ENCODE data around the gene ARMC5. TPM values are rescaled to one million over a fixed set of nuclear protein-coding genes. Genes with fewer than 3 reads are reported as not detected.
"Not testable (repeated sequence)": the region's sequence is repeated elsewhere in the genome, so short reads cannot be mapped to it uniquely, and the experiment has no call there.

Gene ARMC5
- total RNA-seq, 2 donors from 2014 or later: 7.0 to 8.5 TPM

DNA sequence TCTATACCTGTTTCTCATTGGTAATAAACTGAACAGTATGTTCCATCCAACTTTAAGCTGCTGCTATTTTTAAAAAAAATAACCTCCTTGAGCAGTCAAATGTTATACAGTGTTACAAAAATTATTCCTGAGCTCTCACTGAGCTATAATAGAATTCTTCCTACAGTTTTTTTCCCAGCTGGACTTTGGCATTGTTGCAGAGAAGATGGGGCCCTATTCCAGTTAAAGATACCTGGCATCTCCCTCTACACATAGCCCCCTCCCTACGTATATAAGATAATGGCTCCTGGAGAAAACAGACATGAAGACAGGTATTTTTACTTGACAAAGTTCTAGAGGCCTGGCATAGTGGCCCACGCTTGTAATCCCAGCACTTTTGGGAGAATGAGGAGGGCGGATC is 29.5 kb upstream of the ARMC5 start:
- ATAC-seq (no peak), DNase-seq (no peak)
- intact Hi-C loops (cut with DNase I, micrococcal nuclease): no loop called here

DNA sequence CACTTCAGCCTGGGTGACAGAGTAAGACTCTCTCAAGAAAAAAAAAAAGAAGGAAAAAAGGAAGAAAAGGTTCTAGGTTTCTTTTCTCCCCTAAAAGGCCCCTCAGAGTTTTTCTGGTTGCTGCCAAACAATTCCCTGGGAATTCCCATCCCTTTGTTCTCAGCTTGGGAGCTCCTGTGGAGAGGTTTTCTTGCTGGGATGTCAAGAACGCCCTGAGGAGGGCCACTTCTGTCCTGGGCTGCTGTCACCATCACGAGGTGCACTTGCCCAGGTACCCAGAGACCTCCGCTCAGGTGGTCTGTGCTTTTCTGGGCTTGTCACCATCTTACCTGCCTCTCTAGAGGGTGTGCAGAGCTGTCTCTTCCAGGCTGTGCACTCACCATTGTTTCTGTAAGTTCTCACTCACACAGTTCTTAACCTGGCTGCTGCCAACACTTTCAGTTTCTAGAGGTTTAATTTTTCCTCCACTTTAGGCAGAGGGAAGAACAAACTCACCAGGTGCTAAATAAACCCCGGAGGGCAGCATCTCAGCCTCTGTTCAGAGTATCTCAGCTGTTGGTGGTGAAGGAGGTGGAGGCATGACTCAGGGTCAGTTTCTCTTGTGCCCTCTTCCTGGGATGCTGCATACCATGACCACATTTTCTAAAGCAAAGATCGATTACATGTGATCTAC is 28.8 kb upstream of the ARMC5 start:
- DNase-seq: no peak
- intact Hi-C loops (cut with DNase I, micrococcal nuclease): no loop called here
- ATAC-seq: no peak

GRCh38 chr16:31435341-31436220 is 23.7 kb upstream of the ARMC5 start:
- no peak for DNase-seq
- no peak for ATAC-seq

GRCh38 chr16:31436221-31437045 is 22.9 kb upstream of the ARMC5 start:
- ATAC-seq: no peak
- no peak for DNase-seq
- intact Hi-C loops (cut with DNase I, micrococcal nuclease): no loop called here

More at GRCh38 chr16:31435341-31436220, 23.7 kb upstream of the ARMC5 start:
- intact Hi-C loops (cut with DNase I, micrococcal nuclease): no loop called here

DNA sequence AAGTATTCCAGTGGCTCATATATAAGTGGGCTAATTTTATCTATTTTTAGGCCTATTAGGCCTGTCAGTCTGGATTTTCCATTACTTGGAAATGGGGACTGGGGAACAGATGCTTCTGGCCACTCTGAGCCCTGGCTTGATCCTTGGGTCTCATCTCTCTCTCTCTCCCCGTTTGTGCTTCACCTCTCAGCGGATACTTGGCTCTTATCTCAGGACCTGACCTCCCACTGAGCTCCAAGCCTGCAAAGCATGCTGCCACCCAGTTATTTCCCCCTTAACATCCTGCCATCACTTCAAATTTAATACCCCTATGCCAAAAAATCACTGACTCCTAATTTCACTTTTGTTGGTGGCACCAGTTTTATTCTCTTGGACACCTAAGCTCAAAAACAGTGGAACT is 20.9 kb upstream of the ARMC5 start:
- ATAC-seq (no peak), DNase-seq (no peak)
- intact Hi-C loops (cut with DNase I, micrococcal nuclease): no loop called here

DNA sequence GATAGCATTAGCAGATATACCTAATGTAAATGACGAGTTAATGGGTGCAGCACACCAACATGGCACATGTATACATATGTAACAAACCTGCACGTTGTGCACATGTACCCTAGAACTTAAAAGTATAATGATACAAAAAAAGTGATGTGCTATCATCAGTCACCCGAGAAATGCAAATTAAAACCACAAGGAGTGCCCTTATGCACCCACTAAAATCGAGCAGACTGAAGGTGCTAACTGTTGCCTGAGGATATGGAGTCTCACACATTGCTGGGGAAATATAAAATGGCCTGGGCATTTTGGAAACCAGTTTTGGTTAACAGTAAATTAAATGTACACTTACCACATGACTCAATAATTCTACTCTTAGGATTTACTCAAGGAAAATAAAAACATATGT is 20.3 kb upstream of the ARMC5 start:
- ATAC-seq; intact Hi-C loops (cut with DNase I, micrococcal nuclease); DNase-seq: not testable (repeated sequence)

DNA sequence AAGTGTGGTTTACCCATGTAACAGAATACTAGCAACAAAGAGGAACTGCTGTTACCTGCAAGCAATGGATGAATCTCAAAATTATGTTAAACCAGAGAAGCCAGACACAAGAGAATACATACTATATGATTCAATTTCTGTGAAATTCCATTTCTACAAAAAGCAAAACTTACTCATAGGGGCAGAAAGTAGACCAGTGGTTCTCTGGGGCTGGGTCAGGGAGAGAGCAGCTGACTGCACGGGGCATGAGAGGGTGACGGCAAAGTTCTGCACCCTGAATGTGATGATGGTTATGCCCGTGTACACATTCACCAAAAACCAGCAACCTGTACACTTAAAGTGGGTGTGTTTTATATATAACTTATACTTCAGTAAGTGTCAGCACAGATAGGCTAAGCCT is 19.8 kb upstream of the ARMC5 start:
- DNase-seq (no peak), ATAC-seq (no peak)
- intact Hi-C loops (cut with DNase I, micrococcal nuclease): no loop called here

DNA sequence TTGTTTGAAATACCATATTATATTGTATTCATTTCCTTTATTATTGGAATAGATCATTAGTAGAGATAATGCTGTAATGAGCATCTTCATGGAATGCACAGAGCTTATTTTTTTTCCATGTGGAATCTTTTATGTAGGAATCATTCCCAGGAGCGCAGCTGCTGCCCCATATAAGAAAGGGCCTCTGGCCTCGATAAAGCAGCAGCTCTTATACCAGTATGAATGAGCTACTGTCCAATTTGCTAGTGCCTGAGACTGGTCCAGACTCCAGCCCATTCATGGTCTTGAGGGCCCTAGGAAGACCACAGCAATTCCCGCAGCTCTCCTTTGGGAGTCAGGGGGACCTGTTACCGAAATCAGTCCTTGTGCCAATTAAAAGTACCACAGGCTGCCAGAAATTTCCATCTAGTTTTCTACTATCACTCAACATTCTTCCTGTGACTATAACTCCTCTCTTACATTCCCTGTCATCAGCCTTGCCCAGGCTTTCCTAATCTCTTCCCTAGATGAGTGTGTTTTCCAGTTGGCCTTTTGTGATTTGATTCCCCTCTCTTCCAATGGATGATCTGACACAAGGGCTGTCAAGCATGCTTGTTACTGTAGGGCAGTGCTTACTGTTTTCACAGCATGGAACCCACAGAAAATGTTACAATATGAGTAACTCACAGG is 18.7 kb upstream of the ARMC5 start:
- DNase-seq: no peak
- ATAC-seq: no peak
- intact Hi-C loops (cut with DNase I, micrococcal nuclease): loop anchor here (5.0 to 10.0 kb wide), 2 partner anchors 453 to 476 kb away; partner anchors contain the start of gene HSD3B7 (in 1 of the 2)

DNA sequence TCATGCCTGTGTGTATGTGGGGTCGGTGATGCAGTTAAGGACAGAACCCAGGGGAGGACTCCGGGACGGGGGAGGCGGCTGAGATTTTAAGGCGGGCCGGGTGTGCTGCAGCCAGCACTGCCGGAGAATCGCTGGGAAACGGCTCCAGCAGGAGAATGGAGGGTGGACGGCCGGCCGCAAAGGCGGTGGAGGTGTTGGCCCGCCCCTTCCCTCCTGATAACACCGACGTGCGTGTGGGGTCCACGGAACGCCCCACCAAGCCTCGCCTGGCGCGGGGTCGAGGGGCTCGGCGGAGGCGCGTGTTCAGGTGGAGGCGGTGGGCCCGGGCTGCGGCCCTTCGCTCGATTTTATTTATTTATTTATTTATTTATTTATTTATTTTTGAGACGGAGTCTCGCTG is 17.3 kb upstream of the ARMC5 start:
- DNase-seq (no peak), ATAC-seq (no peak)
- intact Hi-C loops (cut with DNase I, micrococcal nuclease): loop anchor here (5.0 to 10.0 kb wide), 2 partner anchors 455 to 477 kb away; partner anchors contain the start of gene HSD3B7 (in 1 of the 2)

GRCh38 chr16:31445931-31446330 is 13.4 kb upstream of the ARMC5 start:
- not testable (repeated sequence) for DNase-seq, ATAC-seq
- intact Hi-C loops (cut with DNase I, micrococcal nuclease): loop anchor here in 1 of 2 donors (10.0 kb wide), 1 partner anchor 481 kb away; no protein-coding TSS in a partner anchor

- DNase-seq: no peak
- intact Hi-C loops (cut with DNase I, micrococcal nuclease): no loop called here
- ATAC-seq: no peak
Observed at GRCh38 chr16:31451201-31451600, 8.1 kb upstream of the ARMC5 start.

DNA sequence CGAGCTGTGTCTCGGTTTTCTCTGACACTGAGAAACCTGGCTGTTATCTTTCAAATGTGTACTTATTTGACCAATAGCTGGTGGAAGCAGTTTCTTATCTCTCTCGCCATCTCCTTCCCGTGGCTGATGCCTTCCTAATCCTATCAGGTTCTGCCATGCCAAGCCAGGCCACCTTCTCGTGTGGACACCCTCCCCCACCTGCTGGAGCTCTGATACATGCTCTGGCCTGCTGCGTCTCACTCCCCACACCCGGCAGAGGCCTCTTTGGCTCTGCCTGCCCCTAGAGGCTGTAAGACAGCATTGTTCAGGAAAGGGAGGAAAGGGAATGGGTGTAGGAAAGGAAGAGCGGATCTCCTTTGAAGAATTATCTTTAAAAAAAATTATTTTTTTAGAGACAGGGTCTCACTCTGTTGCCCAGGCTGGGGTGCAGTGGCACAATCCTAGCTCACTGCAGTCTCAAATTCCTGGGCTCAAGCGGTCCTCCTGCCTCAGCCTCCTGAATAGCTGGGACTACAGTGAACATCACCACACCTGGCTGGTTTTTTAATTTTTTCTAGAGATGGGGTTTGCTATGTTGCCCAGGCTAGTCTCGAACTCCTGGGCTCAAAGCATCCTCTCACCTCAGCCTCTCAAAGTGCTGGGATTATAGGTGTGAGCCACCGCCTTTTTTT is 7.5 kb upstream of the ARMC5 start:
- DNase-seq (peak; percentile 58 to 69), ATAC-seq (peak; percentile 79)
- intact Hi-C loops (cut with DNase I, micrococcal nuclease): no loop called here

- no peak for ATAC-seq
- intact Hi-C loops (cut with DNase I, micrococcal nuclease): no loop called here
- no peak for DNase-seq
Observed at GRCh38 chr16:31452631-31453106, 6.6 kb upstream of the ARMC5 start.

DNA sequence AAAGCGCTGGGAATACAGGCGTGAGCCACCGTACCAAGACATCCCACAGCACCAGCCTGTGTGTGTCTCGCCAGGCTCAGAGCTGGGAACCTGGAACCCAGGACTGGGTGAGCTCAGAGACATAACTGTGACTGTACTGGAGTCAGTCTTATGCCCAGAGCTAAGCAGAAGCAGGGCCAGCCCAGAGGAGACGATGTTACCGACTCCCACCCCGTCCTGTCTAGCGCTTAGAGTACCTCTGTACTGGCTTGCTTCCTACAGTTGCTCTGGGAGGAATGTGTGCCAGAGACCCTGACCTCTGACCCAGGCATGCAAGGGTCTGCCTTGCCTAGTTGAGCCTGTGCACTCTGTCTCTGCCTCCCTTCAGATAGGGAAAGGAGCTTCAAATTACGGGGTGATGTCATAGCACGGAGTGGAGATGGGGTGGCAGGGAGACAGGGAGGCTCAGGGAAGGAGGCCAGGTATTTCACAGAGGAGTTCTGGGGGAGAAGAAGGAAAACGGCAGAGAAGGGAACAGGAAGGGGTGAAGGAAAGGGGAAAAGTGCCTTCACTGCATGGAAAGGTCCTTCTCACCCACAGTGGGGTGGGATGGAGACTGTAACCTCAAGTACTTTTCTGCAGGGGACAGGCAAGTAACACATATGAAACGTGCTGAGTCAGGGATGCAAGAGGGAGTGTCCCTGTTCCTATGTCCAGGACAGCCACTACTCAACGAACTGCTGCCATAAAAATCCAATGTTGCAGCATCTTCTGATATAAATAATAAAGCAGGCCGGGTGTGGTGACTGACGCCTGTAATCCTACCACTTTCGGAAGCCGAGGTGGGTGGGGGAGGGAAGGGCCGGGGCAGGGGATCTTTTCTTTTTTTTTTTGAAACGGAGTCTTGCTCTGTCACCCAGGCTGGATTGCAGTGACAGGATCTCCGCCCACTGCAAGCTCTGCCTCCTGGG is 5.8 kb upstream of the ARMC5 start:
- intact Hi-C loops (cut with DNase I, micrococcal nuclease): no loop called here
- DNase-seq (peak in 1 of 2 donors; percentile 39), ATAC-seq (peak; percentile 54)

DNA sequence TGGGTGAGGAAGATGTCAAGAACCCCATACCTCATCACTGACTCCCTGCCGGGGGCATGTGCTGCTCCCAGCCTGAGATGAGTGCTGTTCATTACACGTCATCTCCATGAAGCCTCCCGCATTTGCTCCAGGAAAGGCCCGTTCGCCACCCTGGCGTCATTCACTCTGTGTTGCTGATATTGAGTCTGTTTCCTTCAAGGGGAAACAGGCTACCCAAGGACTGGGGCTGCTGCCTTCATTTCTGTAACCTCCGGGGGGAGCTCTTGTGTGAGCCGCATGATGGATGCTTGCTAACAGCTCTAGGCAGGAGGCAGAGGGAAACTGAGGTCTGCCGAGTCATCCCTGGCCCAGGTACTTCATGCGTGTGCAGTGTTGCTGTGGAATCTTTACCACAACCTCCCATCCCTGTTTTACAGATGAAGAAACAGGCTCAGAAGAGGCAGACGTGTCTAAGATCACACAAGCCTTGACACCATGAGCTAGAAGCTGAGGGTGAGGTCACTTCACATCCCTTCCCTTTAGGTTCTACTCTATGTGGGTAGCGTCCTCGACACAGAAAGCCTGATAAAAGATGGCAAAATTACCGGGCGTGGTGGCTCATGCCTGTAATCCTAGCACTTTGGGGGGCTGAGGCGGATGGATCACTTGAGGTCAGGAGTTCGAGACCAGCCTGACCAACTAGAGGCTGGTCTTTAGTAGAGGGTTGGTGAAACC is 3.5 kb upstream of the ARMC5 start:
- DNase-seq: no peak

GRCh38 chr16:31456988-31457360 is 2.3 kb upstream of the ARMC5 start:
- ATAC-seq (no peak), DNase-seq (no peak)
- intact Hi-C loops (cut with DNase I, micrococcal nuclease): no loop called here

More for the DNA sequence above, 3.5 kb upstream of the ARMC5 start:
- intact Hi-C loops (cut with DNase I, micrococcal nuclease): no loop called here
- ATAC-seq: no peak

Measured in left colon (tissue), 2 donors.